ENCODE measurements around the gene SCEL. TPM values are rescaled to one million over a fixed set of nuclear protein-coding genes. Genes with fewer than 3 reads are reported as not detected.

Gene SCEL
- total and polyA plus RNA-seq, 2 donors from 2014 or later, result 0.22 to 3.3 TPM

DNA sequence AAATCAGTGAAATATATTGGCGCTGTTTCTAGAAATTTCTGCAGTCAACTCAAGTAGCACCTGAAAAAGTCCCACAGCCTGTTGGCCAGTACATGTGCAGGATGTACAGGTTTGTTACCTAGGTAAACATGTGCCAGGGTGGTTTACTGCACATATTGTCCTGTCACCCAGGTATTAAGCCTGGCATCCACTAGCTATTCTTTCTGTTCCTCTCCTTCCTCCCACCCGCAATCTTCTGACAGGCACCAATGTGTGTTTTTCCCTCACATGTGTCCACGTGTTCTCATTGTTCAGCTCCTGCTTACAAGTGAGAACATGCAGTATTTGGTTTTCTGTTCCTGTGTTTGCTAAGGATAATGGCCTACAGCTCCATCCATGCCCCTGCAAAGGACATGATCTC lies 13.1 kb upstream of the SCEL start:
- Histone ChIP-seq H3K9ac (ENCODE audit: low read length in 3 of 3) (no peak overlapping the region), H3K27me3 (ENCODE audit: control insufficient read depth, insufficient read depth, low read length) (no peaks in the 10 kb centered on the region), H3K27ac (ENCODE audit: low read depth in 2 of 2, low read length in 2 of 2) (no peak overlapping the region), H3K4me3 (ENCODE audit: low read length in 3 of 3) (no peak overlapping the region), H3K4me1 (ENCODE audit: control insufficient read depth in 2 of 3, insufficient read depth in 2 of 3, low read depth in 1 of 3, low read length in 3 of 3) (no peaks in the 10 kb centered on the region), H3K36me3 (ENCODE audit: control insufficient read depth in 2 of 3, insufficient read depth in 3 of 3, low read length in 3 of 3) (no peaks in the 10 kb centered on the region), H3K9me3 (ENCODE audit: control insufficient read depth in 2 of 3, insufficient read depth in 1 of 3, low read length in 3 of 3) (no peaks in the 10 kb centered on the region)
- DNase-seq (no peak), FAIRE-seq (no peak)
- intact Hi-C loops (cut with DNase I), result no loop called here
- TF ChIP-seq, protein P1, sequence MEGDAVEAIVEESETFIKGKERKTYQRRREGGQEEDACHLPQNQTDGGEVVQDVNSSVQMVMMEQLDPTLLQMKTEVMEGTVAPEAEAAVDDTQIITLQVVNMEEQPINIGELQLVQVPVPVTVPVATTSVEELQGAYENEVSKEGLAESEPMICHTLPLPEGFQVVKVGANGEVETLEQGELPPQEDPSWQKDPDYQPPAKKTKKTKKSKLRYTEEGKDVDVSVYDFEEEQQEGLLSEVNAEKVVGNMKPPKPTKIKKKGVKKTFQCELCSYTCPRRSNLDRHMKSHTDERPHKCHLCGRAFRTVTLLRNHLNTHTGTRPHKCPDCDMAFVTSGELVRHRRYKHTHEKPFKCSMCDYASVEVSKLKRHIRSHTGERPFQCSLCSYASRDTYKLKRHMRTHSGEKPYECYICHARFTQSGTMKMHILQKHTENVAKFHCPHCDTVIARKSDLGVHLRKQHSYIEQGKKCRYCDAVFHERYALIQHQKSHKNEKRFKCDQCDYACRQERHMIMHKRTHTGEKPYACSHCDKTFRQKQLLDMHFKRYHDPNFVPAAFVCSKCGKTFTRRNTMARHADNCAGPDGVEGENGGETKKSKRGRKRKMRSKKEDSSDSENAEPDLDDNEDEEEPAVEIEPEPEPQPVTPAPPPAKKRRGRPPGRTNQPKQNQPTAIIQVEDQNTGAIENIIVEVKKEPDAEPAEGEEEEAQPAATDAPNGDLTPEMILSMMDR (IDR thresholded peaks at IDR 0.05; ENCODE audit: borderline replicate concordance, extremely low read depth, insufficient read depth), result no peak

DNA sequence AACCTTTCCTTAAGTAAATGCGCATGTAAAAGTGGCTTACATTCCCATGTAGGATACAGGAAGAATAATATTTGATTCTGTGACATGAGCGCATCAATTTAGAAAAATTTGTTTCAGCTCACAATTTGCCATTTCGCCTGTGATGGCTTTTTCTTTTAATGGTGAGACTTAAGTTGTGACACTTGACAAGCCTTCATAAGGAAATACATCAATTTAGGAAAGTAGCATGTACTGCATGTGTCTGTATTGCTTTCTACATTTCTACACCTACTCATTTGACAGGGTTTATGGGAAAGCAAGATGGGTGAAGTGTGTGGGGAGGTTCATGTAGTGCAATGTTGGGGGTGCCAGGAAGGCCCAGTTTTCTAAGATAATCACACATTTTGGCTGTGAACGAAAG lies 12.1 kb upstream of the SCEL start:
- TF ChIP-seq, protein P1 (IDR thresholded peaks at IDR 0.05; ENCODE audit: borderline replicate concordance, extremely low read depth, insufficient read depth), result no peak
- Histone ChIP-seq H3K4me3 (ENCODE audit: low read length in 3 of 3) (no peak overlapping the region), H3K27me3 (ENCODE audit: control insufficient read depth, insufficient read depth, low read length) (no peaks in the 10 kb centered on the region), H3K9ac (ENCODE audit: low read length in 3 of 3) (no peak overlapping the region), H3K4me1 (ENCODE audit: control insufficient read depth in 2 of 3, insufficient read depth in 2 of 3, low read depth in 1 of 3, low read length in 3 of 3) (no peaks in the 10 kb centered on the region), H3K27ac (ENCODE audit: low read depth in 2 of 2, low read length in 2 of 2) (no peak overlapping the region), H3K36me3 (ENCODE audit: control insufficient read depth in 2 of 3, insufficient read depth in 3 of 3, low read length in 3 of 3) (no peaks in the 10 kb centered on the region), H3K9me3 (ENCODE audit: control insufficient read depth in 2 of 3, insufficient read depth in 1 of 3, low read length in 3 of 3) (no peaks in the 10 kb centered on the region)
- DNase-seq (no peak), FAIRE-seq (no peak)
- intact Hi-C loops (cut with DNase I), result no loop called here

DNA sequence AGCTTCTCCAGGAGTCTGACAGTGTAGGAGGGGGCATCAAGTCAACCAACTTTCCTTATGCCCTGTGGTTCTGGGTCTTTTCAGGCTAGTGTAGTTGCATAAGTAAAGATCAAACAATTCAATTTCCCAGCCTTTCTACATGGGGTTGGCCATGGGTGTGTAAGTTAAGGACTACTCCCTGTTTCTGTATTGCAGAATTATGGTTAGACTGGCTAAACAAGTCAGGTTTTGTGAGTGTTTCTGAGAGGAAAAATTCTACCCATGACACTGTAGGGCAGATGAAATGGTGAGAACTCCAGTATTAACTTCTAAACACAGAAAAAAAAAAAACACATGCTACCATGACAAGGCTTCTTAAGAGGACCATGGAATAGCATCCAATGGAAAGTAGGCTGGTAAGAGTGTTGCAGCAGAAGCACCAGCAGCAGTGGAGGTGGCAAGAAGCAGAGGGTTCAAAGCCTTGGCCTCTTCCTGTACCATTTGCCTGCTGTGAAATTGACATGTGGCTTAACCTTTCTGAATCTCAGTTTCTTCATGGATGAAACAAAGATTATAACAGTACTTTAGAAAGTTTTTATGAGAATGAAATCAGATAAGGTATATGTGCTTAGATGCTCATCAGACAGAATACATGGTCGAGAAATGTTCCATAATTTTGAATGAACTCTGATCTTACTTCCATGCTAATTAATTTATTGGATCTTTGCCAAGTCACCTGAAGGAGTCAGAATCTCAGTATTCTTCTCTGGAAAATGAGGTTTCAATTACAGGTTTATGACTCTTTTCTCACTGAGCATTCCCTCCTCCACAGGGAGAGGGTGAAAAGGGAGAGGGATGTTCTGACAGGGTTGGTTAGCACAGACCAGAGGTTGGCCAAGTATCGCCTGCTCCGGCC lies 11.4 kb upstream of the SCEL start:
- FAIRE-seq, result no peak
- H3K27me3 ChIP-seq (ENCODE audit: control insufficient read depth, insufficient read depth, low read length), result no peaks in the 10 kb centered on the region
- TF ChIP-seq, protein P1 (IDR thresholded peaks at IDR 0.05; ENCODE audit: borderline replicate concordance, extremely low read depth, insufficient read depth), result no peak
- intact Hi-C loops (cut with DNase I), result no loop called here
- H3K9ac ChIP-seq (ENCODE audit: low read length in 3 of 3), result no peak overlapping the region
- no peaks in the 10 kb centered on the region for H3K9me3 ChIP-seq (ENCODE audit: control insufficient read depth in 2 of 3, insufficient read depth in 1 of 3, low read length in 3 of 3)
- no peak overlapping the region for H3K27ac ChIP-seq (ENCODE audit: low read depth in 2 of 2, low read length in 2 of 2)
- H3K4me1 ChIP-seq (ENCODE audit: control insufficient read depth in 2 of 3, insufficient read depth in 2 of 3, low read depth in 1 of 3, low read length in 3 of 3), result no peaks in the 10 kb centered on the region
- DNase-seq, result no peak
- no peaks in the 10 kb centered on the region for H3K36me3 ChIP-seq (ENCODE audit: control insufficient read depth in 2 of 3, insufficient read depth in 3 of 3, low read length in 3 of 3)
- H3K4me3 ChIP-seq (ENCODE audit: low read length in 3 of 3), result no peak overlapping the region

Data from kidney (tissue), 14 donors.